NT2/D1 (cell line): ENCODE data around the gene INPP4B.

Experiments used
- SUZ12 ChIP-seq: IDR thresholded peaks from 2 replicates; pipeline ENCODE4 v1.6.1; 2011; ENCODE audit not compliant: insufficient read length, insufficient read depth; ENCODE audit errors: extremely low read depth
- YY1 ChIP-seq: IDR thresholded peaks from 2 replicates; pipeline ENCODE4 v1.6.1; 2011; ENCODE audit not compliant: insufficient read length, insufficient read depth

GRCh38 chr4:142861351-142861750 lies 15.2 kb upstream of the INPP4B start:
- TF ChIP-seq YY1 (no peak), SUZ12 (no peak)
